GM18873 (cell line): Measurements from ENCODE around the gene RBM4.

Experiments
- ATAC-seq: cut with Tn5 transposase; IDR thresholded peaks from one replicate; pipeline ENCODE4 v1.9.1; 2021; ENCODE audit warnings: mild to moderate bottlenecking, moderate library complexity, moderate number of reproducible peaks; ENCODE audit not compliant: unreplicated experiment, low FRiP score

Gene RBM4

GRCh38 chr11:66649903-66650302 lies 11.4 kb downstream of the RBM4 start:
- no peak for ATAC-seq

GRCh38 chr11:66651016-66651415 lies 12.5 kb downstream of the RBM4 start:
- ATAC-seq = no peak

DNA sequence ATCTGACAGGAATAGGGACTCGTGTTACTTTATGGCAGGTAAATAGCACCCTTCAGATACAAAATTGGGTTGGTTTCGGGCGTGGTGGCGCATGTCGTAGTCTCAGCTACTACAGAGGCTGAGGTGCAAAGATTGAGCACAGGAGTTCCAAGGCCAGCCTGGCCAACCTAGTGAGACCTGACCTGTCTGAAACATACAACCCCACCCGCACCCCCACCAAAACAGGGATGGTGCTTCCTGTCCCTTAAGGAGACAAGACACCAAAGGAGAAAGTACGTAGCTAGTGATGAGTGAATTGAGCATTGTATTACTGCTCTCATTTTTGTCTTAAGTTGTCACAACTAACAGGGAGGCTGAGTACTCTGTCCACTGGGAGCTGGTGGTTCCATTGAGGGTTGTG lies 14.1 kb downstream of the RBM4 start:
- ATAC-seq = no peak

- no peak for ATAC-seq
Observed at GRCh38 chr11:66653123-66653522, 14.6 kb downstream of the RBM4 start.

GRCh38 chr11:66659763-66660162 lies 21.3 kb downstream of the RBM4 start:
- no peak for ATAC-seq

GRCh38 chr11:66663741-66664296 lies 25.3 kb downstream of the RBM4 start:
- no peak for ATAC-seq

- no peak for ATAC-seq
Observed at GRCh38 chr11:66665369-66665768, 26.9 kb downstream of the RBM4 start.

- no peak for ATAC-seq
Observed at GRCh38 chr11:66670816-66671215, 32.3 kb downstream of the RBM4 start.

DNA sequence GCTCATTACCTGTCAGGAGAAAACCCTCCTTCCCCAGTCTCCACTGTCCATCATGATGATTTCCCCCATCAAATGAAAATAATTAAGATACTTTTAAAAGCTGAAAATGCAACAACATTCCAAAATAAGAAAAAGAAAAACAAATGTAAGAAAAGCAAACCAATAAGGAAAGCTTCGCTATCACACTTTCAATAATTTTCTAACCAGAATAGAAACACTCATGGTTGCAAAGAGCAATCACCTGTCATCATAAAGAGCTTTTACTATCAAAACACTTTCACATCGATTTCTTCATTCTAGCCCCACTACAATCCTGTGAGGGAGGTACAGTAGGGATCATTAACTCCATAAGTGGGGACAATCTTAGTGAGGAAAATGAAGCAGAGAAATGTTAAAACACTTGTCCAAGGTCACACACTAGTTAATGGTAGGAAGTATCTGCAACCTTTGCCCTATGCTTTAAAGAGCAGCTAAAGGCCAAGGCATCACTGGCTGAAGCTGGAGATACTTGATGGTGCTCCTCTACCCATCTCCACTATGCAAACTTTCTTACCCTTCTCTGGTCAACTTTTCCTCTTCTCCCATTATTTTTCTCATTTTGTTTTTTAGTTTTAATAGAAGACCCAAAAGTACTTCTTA lies 36.6 kb downstream of the RBM4 start:
- ATAC-seq = no peak

DNA sequence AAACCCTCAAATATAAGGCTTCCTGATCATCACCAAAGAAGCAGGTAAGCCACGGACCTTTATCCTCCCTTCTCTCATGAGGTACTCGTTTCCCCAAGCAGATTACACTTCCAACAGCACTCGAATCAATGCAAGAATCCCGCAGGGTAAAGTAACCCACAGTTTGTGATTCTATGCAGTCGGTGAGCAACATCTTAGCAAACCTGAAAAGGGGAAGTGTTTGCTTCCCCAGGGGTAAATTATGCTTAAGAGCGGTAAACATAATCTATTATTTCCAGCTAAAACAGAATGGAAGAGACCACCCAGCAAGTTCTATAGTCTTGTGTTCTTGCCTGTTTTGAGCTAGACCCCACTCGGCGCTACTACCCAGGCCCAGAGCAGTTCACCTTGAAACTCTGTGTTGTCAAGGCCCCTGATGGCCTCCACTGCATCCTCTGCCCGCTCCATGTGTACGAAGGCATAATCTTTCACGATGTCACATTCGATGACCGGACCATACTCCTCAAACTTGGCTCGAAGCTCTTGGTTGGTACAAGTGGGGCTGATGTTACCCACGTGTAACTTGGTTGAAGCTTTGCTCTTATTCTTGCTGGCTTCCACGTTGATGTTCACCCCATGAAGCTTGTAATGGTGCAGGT lies 37.9 kb downstream of the RBM4 start:
- ATAC-seq = no peak

GRCh38 chr11:66676931-66677598 lies 38.6 kb downstream of the RBM4 start:
- no peak for ATAC-seq

- peak; percentile 80 for ATAC-seq
Observed at GRCh38 chr11:66677599-66678375, 39.3 kb downstream of the RBM4 start, which contains the start of gene RBM4B. TSS of gene RBM4B (minus strand) at chr11:66677887. CDS start at chr11:66677079, 808 bp downstream.

- no peak for ATAC-seq
Observed at GRCh38 chr11:66680966-66681645, 42.6 kb downstream of the RBM4 start.

DNA sequence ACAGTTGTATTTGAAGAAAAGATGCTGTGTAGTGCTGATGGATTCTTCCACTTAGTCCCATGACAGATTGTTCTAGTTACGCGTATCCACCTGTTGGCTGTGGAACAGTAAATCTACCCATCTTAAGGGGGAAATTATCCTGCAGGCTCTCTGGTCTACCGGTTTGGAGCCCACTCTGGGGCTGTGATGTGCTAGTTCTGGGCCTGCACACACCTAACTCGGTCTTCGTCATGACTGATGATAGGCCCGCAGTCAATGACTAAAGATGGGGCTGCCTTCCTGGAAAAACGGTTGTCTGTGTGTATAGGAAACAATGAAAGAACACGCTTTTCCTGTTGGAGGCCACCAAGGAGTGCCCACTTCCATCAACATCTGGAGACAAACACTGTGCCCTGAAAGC lies 45.4 kb downstream of the RBM4 start:
- no peak for ATAC-seq

- ATAC-seq = no peak
Observed at GRCh38 chr11:66684635-66685034, 46.1 kb downstream of the RBM4 start.

DNA sequence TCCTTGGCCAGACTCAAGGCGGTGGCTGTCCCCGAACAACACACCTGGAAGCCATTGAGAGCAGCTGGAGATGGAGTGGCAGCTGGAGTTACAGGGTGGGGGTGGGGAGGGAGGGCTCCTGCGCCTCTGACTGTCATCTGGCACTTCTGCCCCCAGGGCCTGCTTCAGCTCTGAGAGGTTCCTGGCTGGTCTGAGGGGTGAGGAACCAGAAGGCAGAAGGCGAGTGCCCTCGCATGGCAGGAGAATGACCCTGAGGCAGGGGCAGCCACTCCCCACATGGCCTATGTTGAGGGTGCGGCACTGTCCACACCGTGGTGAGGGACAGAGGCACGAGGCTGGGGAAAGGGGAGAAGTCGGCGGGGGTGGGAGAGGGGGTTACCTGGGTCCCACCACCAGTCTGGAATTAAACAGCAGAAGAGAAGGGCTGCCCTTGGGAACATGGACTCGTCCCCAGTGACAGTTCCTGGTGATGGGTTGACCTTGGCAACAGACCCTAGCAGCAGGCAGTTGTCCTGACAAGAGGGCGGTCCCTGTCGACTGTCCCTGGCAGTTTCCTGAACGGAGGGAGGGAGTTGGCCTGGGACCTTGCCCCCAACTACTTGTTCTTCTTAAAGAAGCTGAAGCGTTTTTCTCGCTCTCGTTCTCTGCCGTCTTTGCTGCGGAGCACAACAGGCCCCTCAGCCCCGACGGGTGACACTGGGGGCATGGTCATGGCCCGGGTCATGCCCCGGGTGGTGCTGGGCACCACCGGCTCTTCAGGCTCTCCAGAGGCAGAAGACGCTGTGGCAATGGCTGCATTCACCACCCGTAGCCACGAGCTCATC lies 47.0 kb downstream of the RBM4 start:
- no peak for ATAC-seq

GRCh38 chr11:66686100-66686785 lies 47.7 kb downstream of the RBM4 start:
- ATAC-seq = no peak

DNA sequence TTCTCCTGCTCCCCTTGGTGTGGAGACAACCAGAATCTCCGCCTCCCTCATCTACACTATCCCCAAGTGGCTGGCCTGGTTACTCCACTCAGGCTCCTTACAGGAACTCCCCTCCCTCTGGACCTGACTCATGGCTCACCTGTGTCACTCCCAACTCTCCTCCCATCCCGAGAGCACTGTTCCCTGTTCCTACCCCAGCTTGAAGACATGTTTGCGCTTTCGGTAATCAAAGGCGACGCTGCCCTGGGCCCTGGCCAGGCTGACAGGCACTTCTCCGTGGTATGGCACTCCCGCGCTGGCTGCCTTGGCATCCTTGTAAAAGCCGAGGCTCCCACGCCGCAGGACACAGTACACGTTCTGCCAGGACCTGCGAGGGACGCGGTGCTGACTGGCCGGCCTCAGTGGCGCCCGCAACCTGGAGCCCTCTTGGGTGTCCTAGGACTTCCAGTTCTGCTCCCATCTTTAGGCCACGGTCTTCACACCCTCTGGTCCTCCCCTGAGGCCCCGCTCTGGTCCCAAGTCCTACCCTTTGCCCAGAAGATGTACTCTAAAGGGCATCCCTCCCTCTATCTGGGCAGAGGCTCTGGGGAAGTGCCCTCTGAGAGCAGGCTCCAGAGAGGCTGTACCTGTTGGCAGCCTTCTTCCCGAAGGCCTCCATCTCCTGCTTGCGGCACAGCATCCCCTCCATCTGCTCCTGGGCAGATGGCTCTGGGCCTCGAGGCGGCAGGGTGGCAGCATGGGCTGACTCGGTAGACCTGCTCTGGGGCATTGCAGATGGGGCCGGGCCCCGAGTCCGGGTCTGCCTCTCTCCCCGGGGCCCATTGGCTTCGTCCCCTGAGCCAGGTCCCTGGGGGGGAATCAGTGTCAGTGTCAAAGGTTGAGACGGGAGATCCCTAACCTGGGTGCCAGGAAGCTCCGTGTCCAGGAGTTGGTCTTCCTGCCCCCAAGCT lies 48.6 kb downstream of the RBM4 start:
- no peak for ATAC-seq
